Stimulated activated CD4-positive, alpha-beta T cell treated with anti-CD3 and anti-CD28 coated beads, Interleukin-1b, Interleukin-23, amount 100 ng/mL, for 24 hours (primary cell): ENCODE data around the gene LANCL1.

Experiments used
- DNase-seq, 4 experiments: peaks; one replicate each; pipeline ENCODE4 v3.0.0-alpha.2; 2020; ENCODE audit warnings: low read depth in 4 of 4, low spot score in 1 of 4

Gene LANCL1

DNA sequence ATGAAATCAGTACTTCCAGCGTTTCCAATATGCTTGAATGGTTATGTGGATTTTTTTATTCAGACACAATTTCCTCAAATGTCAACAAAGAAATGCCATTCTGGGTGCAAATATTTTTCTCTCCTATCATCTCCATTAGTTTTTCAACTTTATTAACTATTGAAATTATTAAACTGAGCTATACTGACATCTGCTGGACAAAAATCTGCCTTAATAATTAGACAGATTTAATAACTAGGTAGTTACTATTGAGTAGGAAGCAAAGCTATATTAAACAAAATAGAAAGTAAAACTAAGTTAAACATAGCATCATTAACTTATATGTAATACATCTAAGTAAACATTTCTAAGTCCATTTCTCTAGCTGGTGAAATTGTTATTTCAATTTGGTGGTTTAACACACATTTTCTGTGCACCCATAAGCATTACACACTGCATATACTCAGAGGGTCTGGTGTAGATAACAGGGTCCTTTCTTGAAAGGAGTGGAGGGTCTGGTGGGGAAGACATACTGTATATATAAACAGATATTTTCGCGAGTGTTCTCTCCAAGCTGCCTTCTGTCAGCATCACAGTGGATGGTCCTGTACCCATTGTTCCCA is 77.0 kb downstream of the LANCL1 start:
- no peak for DNase-seq

DNA sequence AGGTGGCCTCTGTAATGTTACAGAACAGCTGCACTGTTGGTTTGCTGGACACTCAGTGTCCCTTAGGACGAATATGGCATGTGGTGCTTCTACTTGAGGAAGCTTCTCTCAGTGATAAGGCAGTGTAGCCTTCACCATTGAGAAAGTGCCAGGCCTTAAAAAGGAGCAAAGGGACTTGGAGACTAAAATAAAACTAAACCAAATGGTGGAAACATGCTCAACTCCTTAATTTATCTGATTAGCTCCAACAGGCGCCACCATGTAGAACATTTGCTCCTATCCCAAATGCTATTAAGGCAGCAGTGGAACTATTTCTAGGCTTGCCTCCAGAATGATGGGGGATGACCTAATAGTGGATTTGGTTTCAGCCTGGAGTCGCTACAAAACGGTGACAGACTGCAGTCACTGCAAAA is 84.1 kb downstream of the LANCL1 start:
- DNase-seq, result no peak

DNA sequence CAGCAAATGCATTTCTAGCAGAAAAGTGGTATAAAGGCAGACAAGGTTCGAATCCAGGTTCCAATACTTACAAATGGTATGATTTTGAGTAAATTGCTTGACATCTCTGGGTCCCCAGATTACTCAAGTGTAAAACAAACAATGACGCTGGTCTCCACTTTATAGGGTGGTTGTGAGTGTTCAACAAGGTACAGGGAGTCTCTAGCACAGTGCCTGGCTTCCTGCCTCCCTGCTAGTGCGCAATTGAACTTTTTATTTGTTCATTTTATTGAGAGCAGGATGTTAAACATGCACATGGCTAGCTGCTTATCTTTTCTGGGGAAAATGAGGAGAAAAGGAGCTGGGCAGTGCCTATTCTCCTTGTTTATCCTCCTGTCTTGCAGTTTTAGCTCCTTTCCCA is 86.7 kb downstream of the LANCL1 start:
- DNase-seq, result no peak

DNA sequence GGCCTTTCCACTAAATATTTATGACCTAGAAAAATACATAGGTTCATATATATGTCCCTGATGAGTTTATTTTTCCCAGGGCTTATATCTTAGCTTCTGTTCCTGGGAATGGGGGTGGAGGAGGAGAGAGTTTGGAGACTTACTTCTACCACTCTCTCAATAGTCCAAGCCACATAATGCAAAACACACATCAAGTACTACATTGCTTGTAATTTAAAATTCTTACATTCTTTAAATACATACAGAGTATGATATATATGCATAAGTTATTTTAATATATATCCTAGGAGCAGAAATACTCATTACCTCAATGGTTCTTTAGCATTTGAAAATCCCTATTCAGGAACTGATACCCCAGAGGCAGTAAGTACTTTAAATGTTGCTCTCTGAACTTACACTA is 88.4 kb downstream of the LANCL1 start:
- no peak for DNase-seq

DNA sequence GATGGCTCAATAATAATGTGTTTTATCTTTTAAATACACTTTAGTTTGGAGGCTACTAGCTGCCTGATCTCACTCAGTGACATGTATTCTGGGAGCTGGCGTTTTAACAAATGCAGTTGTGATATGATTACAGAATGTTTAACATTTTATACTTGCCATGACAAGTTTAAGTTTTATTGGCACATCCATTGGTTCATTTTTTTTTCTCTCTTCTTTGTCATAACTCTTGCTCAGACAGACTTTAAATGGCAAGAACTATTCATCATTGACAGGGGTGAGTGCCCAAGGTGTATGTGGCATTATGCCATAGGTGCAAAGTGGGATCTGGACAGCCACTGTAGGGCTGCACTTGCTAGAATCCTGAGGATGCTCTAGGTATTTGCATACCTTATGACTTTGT is 89.5 kb downstream of the LANCL1 start:
- no peak for DNase-seq
